Suprapubic skin (tissue), 3 donors: ENCODE results near the gene ARHGEF7.

Source experiments
- POLR2A ChIP-seq, 2 donors: fragments of 450-650 bp; IDR thresholded peaks; one replicate each; pipeline ENCODE4 v1.6.1; 2017; ENCODE audit warnings: antibody characterized with exemption in 2 of 2, mild to moderate bottlenecking in 2 of 2, moderate library complexity in 2 of 2
- TF ChIP-seq, protein P1 (sequence below), 2 donors: fragments of 200-600 bp in 1 of 2; fragments of 450-650 bp in 1 of 2; sonication (generic) in 1 of 2; IDR thresholded peaks; one replicate each; pipeline ENCODE4 v1.5.1; 2016 to 2019; ENCODE audit warnings: antibody characterized with exemption in 2 of 2, mild to moderate bottlenecking in 1 of 2, moderate library complexity in 1 of 2

DNA sequence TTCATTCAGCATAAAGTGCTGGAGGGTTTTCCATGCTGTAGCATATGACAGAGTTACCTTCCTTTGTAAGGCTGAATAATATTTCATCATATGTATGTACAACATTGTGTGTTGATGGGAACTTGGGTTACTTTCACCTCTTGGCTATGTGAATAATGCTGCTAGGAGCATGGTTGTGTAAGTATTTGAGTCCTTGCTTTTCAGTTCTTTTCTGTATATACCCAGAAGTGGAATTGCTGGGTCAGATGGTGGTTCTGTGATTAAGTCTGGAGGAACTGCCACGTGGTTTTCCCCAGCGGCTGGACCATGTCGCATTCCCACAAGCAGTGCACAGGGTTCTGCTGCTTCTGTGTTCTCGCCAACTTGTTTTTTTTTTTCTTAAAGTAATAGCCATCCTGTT lies 104.2 kb downstream of the ARHGEF7 start:
- TF ChIP-seq, protein P1, sequence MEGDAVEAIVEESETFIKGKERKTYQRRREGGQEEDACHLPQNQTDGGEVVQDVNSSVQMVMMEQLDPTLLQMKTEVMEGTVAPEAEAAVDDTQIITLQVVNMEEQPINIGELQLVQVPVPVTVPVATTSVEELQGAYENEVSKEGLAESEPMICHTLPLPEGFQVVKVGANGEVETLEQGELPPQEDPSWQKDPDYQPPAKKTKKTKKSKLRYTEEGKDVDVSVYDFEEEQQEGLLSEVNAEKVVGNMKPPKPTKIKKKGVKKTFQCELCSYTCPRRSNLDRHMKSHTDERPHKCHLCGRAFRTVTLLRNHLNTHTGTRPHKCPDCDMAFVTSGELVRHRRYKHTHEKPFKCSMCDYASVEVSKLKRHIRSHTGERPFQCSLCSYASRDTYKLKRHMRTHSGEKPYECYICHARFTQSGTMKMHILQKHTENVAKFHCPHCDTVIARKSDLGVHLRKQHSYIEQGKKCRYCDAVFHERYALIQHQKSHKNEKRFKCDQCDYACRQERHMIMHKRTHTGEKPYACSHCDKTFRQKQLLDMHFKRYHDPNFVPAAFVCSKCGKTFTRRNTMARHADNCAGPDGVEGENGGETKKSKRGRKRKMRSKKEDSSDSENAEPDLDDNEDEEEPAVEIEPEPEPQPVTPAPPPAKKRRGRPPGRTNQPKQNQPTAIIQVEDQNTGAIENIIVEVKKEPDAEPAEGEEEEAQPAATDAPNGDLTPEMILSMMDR (IDR thresholded peaks at IDR 0.05) = no peak
- TF ChIP-seq POLR2A (IDR thresholded peaks at IDR 0.05) = no peak
